HG03460 (cell line): ENCODE data around the gene SIAH1.
A peak's percentile ranks its signal among the peaks of the same experiment; 100 is the strongest.
"Not testable (repeated sequence)": the region's sequence is repeated elsewhere in the genome, so short reads cannot be mapped to it uniquely, and the experiment has no call there.

Source experiments
- ATAC-seq: cut with Tn5 transposase; IDR thresholded peaks from one replicate; pipeline ENCODE4 v1.9.1; 2021; ENCODE audit not compliant: unreplicated experiment

Gene SIAH1

DNA sequence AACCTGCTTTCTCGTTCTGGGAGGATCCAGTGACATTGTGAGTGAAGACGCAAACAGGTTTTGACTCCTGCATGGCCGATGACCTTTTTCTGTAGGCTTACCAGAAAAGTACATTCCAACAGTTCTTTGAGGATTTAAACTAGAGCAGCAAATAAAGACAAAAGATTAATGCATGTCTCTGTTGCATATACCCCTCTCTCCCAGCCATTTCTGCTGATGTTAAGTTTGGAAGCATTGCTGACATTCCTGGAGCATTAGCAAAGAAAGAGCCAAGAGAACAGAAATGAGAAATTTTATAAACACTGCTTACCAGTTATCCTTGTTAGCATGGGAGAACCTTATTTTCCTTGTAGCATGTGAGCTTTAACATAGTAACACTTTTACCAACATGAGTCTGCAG, 49.3 kb downstream of the SIAH1 start:
- ATAC-seq: no peak

DNA sequence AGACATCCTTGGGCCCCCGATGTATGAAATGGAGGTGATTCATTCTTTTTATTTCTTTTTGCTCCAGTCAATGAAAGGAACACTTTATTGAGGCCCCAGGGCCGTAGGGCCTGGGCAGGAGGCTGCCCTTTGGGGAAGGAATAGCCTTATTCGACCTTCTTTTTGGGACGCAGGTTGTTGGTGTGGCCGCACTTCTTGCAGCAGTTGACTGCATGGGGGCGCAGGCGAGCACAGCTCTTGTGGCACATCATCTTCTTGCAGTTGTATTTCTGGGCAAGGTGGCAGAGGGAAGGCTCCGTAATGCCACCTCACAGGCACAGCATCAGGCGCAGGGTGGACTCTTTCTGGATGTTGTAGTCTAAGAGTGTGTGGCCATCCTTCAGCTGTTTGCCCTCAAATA, 50.9 kb downstream of the SIAH1 start:
- no peak for ATAC-seq

DNA sequence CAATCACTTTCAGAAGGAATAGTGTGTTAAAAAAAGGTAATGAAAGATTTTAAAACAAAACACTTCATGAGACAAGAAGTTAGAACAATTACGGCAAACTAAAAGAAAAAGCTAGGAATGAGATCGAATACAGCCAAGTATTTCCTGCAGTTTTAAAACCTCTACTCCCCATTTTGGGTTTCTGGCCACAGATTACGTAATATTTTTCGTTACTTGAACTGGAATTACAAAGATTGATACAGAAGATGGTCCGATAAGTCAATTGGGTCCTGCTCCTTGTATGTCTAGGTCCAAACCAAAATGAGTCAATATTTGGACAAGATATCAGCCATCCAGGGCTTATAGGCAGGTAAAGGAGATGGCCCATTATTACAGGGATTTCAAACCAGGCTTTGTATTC, 52.2 kb downstream of the SIAH1 start:
- ATAC-seq: no peak

DNA sequence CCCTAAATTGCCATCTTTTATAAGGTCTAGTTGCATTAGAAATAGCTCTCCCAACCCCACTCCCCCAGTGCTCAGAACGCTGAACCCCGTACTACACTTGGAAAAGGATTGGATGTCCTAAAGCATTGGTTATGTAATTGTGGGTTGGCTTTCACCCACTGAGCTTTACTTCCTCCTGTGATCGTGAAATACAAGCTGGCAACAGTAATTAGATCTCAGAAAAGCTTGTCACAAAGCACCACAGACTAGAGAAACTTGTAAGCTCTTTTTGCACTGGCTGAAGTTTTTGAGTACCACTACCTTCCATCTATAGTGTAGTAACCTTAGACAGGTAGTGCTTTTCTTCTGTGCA, 54.4 kb downstream of the SIAH1 start:
- ATAC-seq: no peak

DNA sequence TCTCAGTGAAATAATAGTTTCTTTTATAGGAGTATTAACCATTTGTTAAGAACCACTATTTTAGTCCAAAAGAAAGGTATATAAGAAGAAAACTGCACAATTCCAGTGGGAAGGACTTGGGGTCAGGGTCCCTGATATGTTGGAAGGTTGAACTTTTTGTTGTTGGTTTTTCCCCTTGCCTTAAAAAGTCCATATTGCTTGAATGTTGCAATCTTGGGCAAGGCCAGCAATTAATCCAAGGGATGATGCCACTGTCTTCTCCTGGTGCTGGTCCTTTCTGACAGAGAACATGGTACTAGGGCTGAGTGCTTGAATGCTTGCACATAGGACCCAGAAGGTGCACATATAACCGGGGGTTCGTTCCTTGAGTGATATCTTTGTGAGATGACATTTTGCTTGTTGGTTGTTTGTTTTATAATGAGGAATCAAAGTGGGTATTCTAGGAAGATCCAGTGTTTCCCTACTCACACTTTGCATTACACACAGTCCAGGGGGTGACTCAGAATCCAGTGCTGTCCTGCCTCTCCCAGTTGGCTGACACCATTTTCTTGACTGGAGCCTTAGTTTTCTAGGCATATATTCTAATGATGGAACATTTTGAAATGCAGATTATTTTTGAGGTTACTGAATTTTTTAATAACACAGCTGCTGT, 54.9 kb downstream of the SIAH1 start:
- ATAC-seq: no peak

DNA sequence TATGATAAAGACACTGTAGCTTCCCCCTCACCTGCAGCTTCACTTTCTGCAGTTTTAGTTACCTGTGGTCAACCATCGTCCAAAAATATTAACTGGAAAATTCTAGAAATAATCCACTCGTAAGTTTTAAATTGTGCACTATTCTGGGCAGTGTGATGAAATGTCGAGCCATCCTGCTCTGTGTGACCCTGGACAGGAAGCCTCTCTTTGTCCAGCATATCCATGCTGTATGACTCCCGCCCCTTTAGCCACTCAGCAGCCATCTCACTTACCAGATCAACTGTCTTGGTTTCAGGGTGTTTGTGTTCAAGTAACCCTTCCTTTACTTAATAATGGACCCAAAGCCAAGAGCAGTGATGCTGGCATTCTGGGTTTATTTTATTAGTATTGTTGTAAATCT, 56.1 kb downstream of the SIAH1 start:
- ATAC-seq: no peak

DNA sequence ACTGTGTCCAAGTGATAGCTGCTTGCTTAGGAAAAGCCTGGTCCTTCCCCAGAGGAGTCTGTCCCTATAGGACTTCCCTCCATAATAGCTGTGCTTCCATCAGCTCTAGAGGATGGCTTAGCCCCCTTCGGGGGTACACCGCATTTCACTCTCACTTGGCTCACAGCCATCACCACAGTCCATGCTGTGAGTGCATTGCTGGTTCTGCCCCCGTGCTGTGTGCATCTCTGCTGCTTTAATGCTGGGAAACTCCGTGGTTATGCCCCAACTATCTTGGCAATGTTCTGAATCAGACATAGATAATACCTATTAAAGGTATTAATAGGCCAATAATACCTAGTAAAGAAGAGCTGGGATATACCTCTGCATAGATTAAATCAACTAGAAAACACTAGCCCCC, 58.3 kb downstream of the SIAH1 start:
- no peak for ATAC-seq

DNA sequence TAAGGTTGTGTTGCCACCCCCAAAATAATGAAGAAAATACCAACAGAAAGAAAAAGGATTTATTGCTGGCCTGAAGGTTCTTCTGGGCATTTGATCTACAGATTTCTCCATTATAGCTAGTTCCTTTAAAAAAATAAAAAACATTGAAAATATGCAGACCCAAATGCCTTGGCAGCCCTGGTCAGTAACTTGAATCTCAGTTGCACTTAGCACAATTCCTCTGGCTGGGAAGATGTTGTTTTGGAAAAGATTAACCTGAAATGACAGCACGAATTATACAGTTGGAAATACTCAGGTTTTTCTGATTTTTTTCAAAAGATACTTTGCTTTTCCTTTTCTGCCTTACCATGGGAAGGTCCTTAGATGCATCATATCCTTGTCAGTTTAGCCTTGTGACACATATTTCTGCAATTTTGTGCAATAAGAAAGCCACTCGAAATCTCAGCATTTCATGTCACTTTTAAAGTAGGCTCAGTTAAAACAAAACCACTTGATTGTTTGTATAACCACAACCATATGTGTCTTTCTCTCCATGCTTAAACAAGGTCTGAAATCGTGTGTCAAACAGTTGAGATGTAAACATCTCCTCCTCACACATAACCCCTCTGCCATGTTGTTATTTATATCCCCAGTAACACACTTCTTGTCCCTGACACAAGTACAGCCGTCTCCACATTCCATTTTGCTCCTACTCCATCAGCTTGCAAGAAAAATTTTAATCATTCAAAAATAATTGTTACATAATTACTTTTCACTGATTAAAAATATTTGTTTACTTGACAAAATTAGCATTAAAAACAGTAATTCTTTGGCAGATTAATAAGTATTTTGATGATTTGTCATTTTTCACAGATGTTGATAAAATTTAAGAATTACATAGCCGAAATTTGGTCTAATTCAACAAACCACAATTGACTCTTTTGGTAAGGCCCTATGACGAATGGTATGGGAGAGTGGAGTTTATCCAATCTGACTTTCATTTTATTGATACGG, 61.1 kb downstream of the SIAH1 start:
- no peak for ATAC-seq

DNA sequence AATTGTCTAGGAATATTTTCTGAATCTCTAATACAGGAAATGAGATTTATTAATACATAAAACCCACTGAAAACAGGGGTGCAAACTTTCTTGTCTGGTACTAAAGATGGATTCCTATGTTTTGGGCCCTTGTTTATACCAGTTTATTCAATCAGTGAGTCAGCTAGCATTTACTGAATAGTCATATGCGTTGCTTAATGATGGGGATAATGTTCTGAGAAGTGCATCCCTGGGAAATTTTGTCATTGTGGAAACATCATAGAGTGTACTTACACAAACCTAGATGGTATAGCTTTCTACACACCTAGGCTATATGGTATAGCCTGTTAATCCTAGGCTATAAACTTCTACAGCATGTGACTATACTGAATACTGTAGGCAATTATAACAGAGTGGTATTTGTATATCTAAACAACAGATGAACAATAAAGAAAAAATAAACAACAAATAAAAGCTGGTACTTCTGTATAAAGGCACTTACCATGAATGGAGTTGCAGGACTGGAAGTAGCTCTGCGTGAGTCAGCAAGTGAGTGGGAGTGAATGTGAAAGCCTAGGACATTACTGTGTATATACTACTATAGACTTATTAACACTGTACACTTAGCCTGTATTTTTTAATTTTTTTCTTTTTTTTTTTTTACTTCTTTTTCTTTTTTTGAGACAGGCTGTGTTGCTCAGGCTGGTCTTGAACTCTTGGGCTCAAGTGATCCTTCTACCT, 63.7 kb downstream of the SIAH1 start:
- no peak for ATAC-seq

DNA sequence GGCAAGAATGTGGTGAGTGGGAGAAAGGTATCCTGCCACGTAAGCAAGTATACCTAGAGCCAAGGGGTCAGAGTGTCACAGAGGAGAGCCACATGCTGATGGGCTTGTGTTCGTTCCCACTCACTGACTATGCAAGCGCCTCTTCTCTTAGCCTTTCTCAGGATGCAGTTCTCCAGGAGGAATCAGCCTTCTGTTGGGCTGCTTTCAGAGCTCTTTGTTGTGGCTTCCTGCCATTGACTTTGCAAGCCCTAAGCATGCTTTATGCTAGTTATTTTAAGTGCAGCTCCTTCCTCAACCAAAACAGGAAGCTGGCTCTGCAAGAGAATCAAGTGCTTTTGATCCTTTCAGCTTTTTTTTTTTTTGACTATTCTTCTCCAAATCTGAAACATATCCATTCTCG, 66.6 kb downstream of the SIAH1 start:
- peak; percentile 69 for ATAC-seq

DNA sequence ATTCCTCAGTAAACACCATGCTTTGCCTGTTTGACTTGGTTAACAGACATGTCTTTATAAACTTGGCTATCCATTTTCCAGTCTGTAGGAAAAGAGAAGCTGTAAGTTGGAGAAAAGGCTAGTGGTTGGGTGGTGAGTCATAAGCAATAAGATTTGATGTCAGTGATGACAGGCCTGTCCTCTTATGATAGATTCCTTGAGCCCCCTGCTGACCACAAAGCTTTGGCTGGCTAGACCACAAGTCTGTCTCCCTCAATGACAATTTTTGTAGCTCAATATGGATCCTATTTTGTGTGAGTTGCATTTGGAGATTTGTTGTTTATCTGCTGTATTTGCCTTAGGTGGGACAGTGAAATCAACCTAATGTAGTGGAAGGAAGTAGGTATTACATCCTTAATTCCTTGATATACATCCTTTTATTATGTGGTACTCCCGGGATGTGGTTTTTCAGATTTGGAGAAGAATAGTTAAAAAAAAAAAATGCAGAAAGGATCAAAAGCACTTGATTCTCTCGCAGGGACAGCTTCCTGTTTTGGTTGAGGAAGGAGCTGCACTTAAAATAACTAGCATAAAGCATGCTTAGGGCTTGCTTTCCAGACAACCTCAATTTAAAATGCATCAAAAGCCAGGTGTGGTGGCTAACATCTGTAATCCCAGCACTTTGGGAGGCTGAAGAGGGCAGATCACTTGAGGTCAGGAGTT, 67.4 kb downstream of the SIAH1 start:
- ATAC-seq: no peak

DNA sequence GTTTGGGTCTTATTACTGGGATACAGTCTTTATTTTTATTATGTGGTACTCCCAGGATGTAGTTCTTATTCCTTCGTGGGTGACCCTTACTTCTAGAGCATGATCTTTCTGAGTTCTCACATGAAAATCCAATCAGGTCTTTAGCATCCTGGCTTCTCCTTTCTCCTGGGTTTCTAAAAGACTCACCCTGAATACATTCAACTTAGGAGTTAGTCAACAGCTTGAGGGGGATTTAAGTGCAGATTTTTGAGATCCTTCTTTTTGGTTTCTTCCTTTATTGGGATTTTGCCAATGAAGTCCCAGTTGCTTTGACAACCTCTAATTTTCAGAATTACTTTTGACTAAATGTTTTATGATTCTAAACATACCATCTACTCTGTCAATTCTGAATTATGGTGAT, 68.2 kb downstream of the SIAH1 start:
- ATAC-seq: no peak

DNA sequence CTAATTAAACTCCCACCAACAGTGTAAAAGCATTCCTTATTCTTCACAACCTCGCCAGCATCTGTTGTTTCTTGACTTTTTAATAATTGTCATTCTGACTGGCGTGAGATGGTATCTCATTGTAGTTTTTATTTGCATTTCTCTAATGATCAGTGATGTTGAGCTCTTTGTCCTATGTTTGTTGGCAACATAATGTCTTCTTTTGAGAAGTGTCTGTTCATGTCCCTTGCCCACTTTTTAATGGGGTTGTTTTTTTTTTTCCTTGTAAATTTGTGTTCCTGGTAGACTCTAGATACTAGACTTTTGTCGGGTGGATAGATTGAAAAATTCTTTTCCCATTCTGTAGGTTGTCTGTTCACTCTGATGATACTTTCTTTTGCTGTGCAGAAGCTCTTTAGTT, 71.3 kb downstream of the SIAH1 start:
- not testable (repeated sequence) for ATAC-seq

DNA sequence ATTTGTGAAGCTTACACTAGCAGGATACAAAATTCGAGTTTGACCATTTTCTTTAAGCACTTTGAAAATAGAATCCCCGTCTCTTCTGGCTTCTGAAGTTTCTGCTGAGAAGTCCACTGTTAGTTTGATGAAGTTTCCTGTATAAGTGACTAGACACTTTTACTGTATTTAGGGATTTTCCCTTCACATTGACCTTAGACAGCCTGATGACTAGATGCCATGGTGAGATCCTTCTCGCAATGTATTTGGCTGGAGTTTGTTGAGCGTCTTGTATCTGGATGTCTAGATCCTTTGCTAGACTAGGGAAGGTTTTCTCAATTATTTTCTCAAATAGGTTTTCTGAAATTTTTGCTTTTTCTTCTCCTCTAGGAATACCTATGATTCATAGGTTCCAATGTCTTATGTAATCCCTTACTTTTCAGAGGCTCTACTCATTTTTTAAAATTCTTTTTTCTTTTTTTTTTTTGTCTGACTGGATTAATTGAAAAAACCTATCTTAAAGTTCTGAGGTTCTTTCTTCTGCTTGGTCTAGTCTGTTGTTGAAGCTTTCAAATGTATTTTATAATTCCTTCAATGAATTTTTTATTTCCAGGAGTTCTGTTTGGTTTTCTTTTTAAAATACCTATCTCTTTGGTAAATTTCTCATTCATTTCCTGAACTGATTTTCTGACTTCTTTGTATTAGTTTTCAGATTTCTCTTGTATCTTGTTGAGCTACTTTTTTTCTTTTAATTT, 74.1 kb downstream of the SIAH1 start:
- no peak for ATAC-seq
